H1 (cell line): ENCODE data around the gene HOXA13. TPM values are rescaled to one million over a fixed set of nuclear protein-coding genes. Genes with fewer than 3 reads are reported as not detected.

Experiments
- CTCF ChIA-PET: fragments of 300-600 bp; sonication (Branson Sonifier 250); formaldehyde crosslinking; loops from one replicate; lab custom pipeline; 2021; ENCODE audit not compliant: partially characterized antibody; lab: Charles Lee
- POLR2A ChIA-PET: fragments of 300-600 bp; sonication (Branson Sonifier 250); formaldehyde crosslinking; loops from one replicate; lab custom pipeline; 2021; ENCODE audit warnings: inconsistent platforms; ENCODE audit not compliant: partially characterized antibody; lab: Charles Lee
- DNase-seq, 2 experiments: peaks; one replicate each; pipeline versions ENCODE4 v3.0.0 to v3.0.0-alpha.2; 2010 to 2022; ENCODE audit warnings: low spot score in 2 of 2, low read depth in 1 of 2, mixed read lengths in 1 of 2
- FAIRE-seq: peaks from 2 replicates; lab custom pipeline; 2011; peaks lifted over from hg19 to GRCh38; lab: Jason Lieb, UNC
- H2AFZ ChIP-seq: 2 replicates; pipeline ENCODE4 v1.8.1; 2012; ENCODE audit warnings: low read length, inconsistent platforms
- H2AK5ac ChIP-seq: 2 replicates; pipeline ENCODE4 v1.6.1; 2013; ENCODE audit warnings: low read depth, low read length
- H2BK120ac ChIP-seq: replicated peaks from 2 replicates; pipeline ENCODE3; 2013; ENCODE audit warnings: low read depth, low read length, inconsistent platforms
- H2BK12ac ChIP-seq: 2 replicates; pipeline ENCODE4 v1.6.1; 2013; ENCODE audit warnings: low read depth, low read length
- H2BK15ac ChIP-seq: 2 replicates; pipeline ENCODE4 v1.6.1; 2013; ENCODE audit warnings: low read length
- H2BK20ac ChIP-seq: 2 replicates; pipeline ENCODE4 v1.6.1; 2013; ENCODE audit warnings: low read length
- H2BK5ac ChIP-seq: 2 replicates; pipeline ENCODE4 v1.6.1; 2013; ENCODE audit warnings: low read depth, low read length
- H3K14ac ChIP-seq: 2 replicates; pipeline ENCODE4 v1.6.1; 2013; ENCODE audit warnings: inconsistent platforms; ENCODE audit not compliant: insufficient read length
- H3K18ac ChIP-seq: 2 replicates; pipeline ENCODE4 v1.6.1; 2013; ENCODE audit warnings: low read length; ENCODE audit errors: extremely low read depth
- H3K23ac ChIP-seq: 2 replicates; pipeline ENCODE4 v1.6.1; 2013; ENCODE audit warnings: inconsistent platforms; ENCODE audit not compliant: insufficient read length
- H3K23me2 ChIP-seq: 2 replicates; pipeline ENCODE4 v1.6.1; 2013; ENCODE audit warnings: low read depth, low read length
- H3K27ac ChIP-seq: 2 replicates; pipeline ENCODE4 v1.6.1; 2011; ENCODE audit warnings: low read depth, low read length, inconsistent platforms
- H3K27me3 ChIP-seq, 4 experiments: replicated peaks in 1 of 4; 1 replicate in 1 of 4; 2 replicates in 3 of 4; pipeline versions ENCODE4 v1.6.1 to v1.8.1; 2011 to 2013; ENCODE audit warnings: low read length in 3 of 4, mild to moderate bottlenecking in 3 of 4, inconsistent platforms in 2 of 4, mixed read lengths in 2 of 4, moderate library complexity in 1 of 4; ENCODE audit not compliant: control insufficient read depth in 3 of 4, insufficient read depth in 3 of 4; ENCODE audit errors: extremely low read depth in 1 of 4
- H3K36me3 ChIP-seq, 4 experiments: 2 replicates each; pipeline versions ENCODE4 v1.6.1 to v1.8.1; 2011 to 2013; ENCODE audit warnings: mild to moderate bottlenecking in 4 of 4, low read length in 3 of 4, moderate library complexity in 2 of 4, control low read depth in 1 of 4, inconsistent platforms in 1 of 4; ENCODE audit not compliant: insufficient read depth in 4 of 4, control insufficient read depth in 2 of 4
- H3K4ac ChIP-seq: replicated peaks from 2 replicates; pipeline ENCODE3; 2013; ENCODE audit warnings: low read length, low read depth, mixed read lengths, inconsistent platforms; ENCODE audit not compliant: insufficient read length
- H3K4me1 ChIP-seq, 4 experiments: replicated peaks in 1 of 4; 1 replicate in 1 of 4; 2 replicates in 3 of 4; pipeline versions ENCODE4 v1.6.1 to v1.8.1; 2011 to 2013; ENCODE audit warnings: low read length in 3 of 4, inconsistent platforms in 2 of 4, mixed read lengths in 1 of 4; ENCODE audit not compliant: insufficient read depth in 4 of 4, control insufficient read depth in 3 of 4
- H3K4me2 ChIP-seq, 2 experiments: 2 replicates each; pipeline versions ENCODE4 v1.6.1 to v1.8.1; 2011 to 2013; ENCODE audit warnings: low read depth in 2 of 2, low read length in 2 of 2, control low read depth in 1 of 2, inconsistent platforms in 1 of 2, mild to moderate bottlenecking in 1 of 2; ENCODE audit not compliant: insufficient read depth in 1 of 2
- H3K4me3 ChIP-seq, 4 experiments: fragments of 200-600, 300-600 bp in 1 of 4; sonication (generic), shearing (Covaris generic), sonication (Bioruptor Twin) in 1 of 4; 2 replicates each; pipeline versions ENCODE4 v1.5.1 to v1.8.1; 2011 to 2016; ENCODE audit warnings: low read length in 4 of 4, low read depth in 3 of 4, control low read depth in 2 of 4, inconsistent platforms in 2 of 4, mild to moderate bottlenecking in 2 of 4, mixed read lengths in 1 of 4, moderate library complexity in 1 of 4; ENCODE audit not compliant: insufficient read depth in 2 of 4; ENCODE audit errors: extremely low read depth in 1 of 4
- H3K56ac ChIP-seq: replicated peaks from 2 replicates; pipeline ENCODE3; 2013; ENCODE audit warnings: low read depth, mild to moderate bottlenecking, mixed read lengths, low read length, inconsistent platforms; ENCODE audit not compliant: insufficient read length
- H3K79me1 ChIP-seq: 2 replicates; pipeline ENCODE4 v1.6.1; 2013; ENCODE audit warnings: low read depth, low read length, control low read depth
- H3K79me2 ChIP-seq, 2 experiments: 2 replicates each; pipeline versions ENCODE4 v1.6.1 to v1.8.1; 2012 to 2013; ENCODE audit warnings: low read length in 2 of 2, mild to moderate bottlenecking in 2 of 2, inconsistent platforms in 1 of 2; ENCODE audit not compliant: insufficient read depth in 2 of 2, control insufficient read depth in 1 of 2
- H3K9ac ChIP-seq, 4 experiments: replicated peaks in 1 of 4; 1 replicate in 1 of 4; 2 replicates in 3 of 4; pipeline versions ENCODE4 v1.6.1 to v1.8.1; 2011 to 2013; ENCODE audit warnings: low read depth in 3 of 4, low read length in 3 of 4, control low read depth in 2 of 4, mild to moderate bottlenecking in 2 of 4, moderate library complexity in 2 of 4, inconsistent platforms in 1 of 4; ENCODE audit errors: extremely low read depth in 1 of 4
- H3K9me3 ChIP-seq, 2 experiments: 2 replicates each; pipeline versions ENCODE4 v1.6.1 to v1.8.1; 2012 to 2013; ENCODE audit warnings: mild to moderate bottlenecking in 2 of 2, moderate library complexity in 2 of 2, control low read depth in 1 of 2, inconsistent platforms in 1 of 2, low read depth in 1 of 2, low read length in 1 of 2, mixed read lengths in 1 of 2; ENCODE audit not compliant: insufficient read depth in 2 of 2
- H4K20me1 ChIP-seq, 2 experiments: replicated peaks in 1 of 2; 2 replicates each; pipeline versions ENCODE3 to v1.8.1; 2011 to 2013; ENCODE audit warnings: inconsistent platforms in 2 of 2, low read length in 2 of 2, mild to moderate bottlenecking in 1 of 2; ENCODE audit not compliant: insufficient read depth in 2 of 2, control insufficient read depth in 1 of 2
- H4K5ac ChIP-seq: 2 replicates; pipeline ENCODE4 v1.6.1; 2013; ENCODE audit warnings: low read length, low read depth, mixed read lengths, inconsistent platforms; ENCODE audit not compliant: insufficient read length
- H4K8ac ChIP-seq: 2 replicates; pipeline ENCODE4 v1.8.0; 2013; ENCODE audit warnings: mild to moderate bottlenecking, moderate library complexity, low read length, inconsistent platforms; ENCODE audit not compliant: insufficient read depth; ENCODE audit errors: extremely low read depth
- H4K91ac ChIP-seq: replicated peaks from 2 replicates; pipeline ENCODE3; 2013; ENCODE audit warnings: low read length, mixed read lengths, inconsistent platforms; ENCODE audit not compliant: insufficient read length
- NRF1 ChIP-seq: IDR thresholded peaks from 2 replicates; pipeline ENCODE4 v1.6.1; 2011; ENCODE audit warnings: mild to moderate bottlenecking, low read depth, low read length, improper control_type of control experiment
- RNF2 ChIP-seq: fragments of 200-900, 300-1000 bp; sonication (generic); IDR thresholded peaks from 2 replicates; pipeline ENCODE4 v1.7.1; 2016; ENCODE audit warnings: borderline replicate concordance, low read depth, mild to moderate bottlenecking, antibody characterized with exemption, low read length; ENCODE audit not compliant: poor library complexity, severe bottlenecking; ENCODE audit errors: missing control alignments
- SAP30 ChIP-seq: fragments of 300-600 bp; sonication (generic); IDR thresholded peaks from 2 replicates; pipeline ENCODE4 v1.7.1; 2012; ENCODE audit warnings: low read length, moderate library complexity, mild to moderate bottlenecking, inconsistent platforms; ENCODE audit not compliant: insufficient read depth, insufficient replicate concordance
- SRF ChIP-seq: IDR thresholded peaks from 2 replicates; pipeline ENCODE4 v1.6.1; 2011; ENCODE audit warnings: mild to moderate bottlenecking, low read depth, low read length, moderate library complexity
- WGBS, 2 experiments: shearing (Covaris generic) in 1 of 2; methylation state at CpG; one replicate each; pipeline versions ENCODE4 v1.1.6 to v1.1.7; 2013 to 2015; ENCODE audit warnings: low lambda C conversion rate in 2 of 2, mixed read lengths in 2 of 2, inconsistent platforms in 1 of 2, low coverage in 1 of 2, missing lambda C conversion rate in 1 of 2; ENCODE audit not compliant: insufficient replicate concordance in 2 of 2, insufficient coverage in 1 of 2, insufficient read length in 1 of 2; ENCODE audit errors: extremely low coverage in 1 of 2, missing lambda C conversion rate in 1 of 2; 5-methylcytosine and 5-hydroxymethylcytosine counted together
- polyA plus RNA-seq, 7 experiments: library from polyadenylated mRNA; depleted of rRNA in 3 of 7; stranded (reverse) in 5 of 7; unstranded in 2 of 7; fragments of >200 nt in 5 of 7; fragments of 200-250 nt in 2 of 7; gene quantifications; 1 replicate in 5 of 7; 2 replicates in 1 of 7; 4 replicates in 1 of 7; pipeline versions ENCODE4 v1.2.1 to v1.2.3, GENCODE V29; 2011 to 2013; ENCODE audit warnings: missing spikeins in 2 of 7, mixed read lengths in 2 of 7
- total RNA-seq: library from RNA; stranded (reverse); fragmentation: NEBNext Ultra II Directional; extraction: Animal tissue kit (Norgen Biotek cat#: 25700); gene quantifications from 2 replicates; pipeline ENCODE4 v1.2.1, GENCODE V29; 2021

The HOXA13 gene
- total and polyA plus RNA-seq, 2 of the 8 experiments (the other 6 are each of a cell fraction or from before 2014, with no cell fraction given): not detected

GRCh38 chr7:27203964-27204594 is 4.2 kb upstream of the HOXA13 start:
- H3K9me3 ChIP-seq: no peaks in the 10 kb centered on the region; a peak in 1 of 4 replicates
- FAIRE-seq: no peak

More at GRCh38 chr7:27203964-27204594, 4.2 kb upstream of the HOXA13 start:
- H3K79me2 ChIP-seq: no peaks in the 10 kb centered on the region
- peaks cover 30 to 48% of the 10 kb centered on the region in 2 experiments for H4K20me1 ChIP-seq
- CTCF ChIA-PET: interaction anchor here (0.6 to 2.1 kb wide), 8 partner anchors 8 to 571 kb away, joined by 3 to 7 read pairs (median 4); no protein-coding TSS in a partner anchor
- peak; percentile 5 for TF ChIP-seq RNF2
- no peak for TF ChIP-seq SAP30
- TF ChIP-seq NRF1: no peak
- no peak for TF ChIP-seq SRF
- TF ChIP-seq, all 59 proteins: peak for 1
- H3K14ac ChIP-seq: no peak overlapping the region
- no peak overlapping the region for H2AFZ ChIP-seq
- H2BK120ac ChIP-seq: no peak overlapping the region
- no peak overlapping the region for H2AK5ac ChIP-seq
- H2BK20ac ChIP-seq: no peak overlapping the region
- WGBS, 2 experiments: 40% methylated on average over 3 of the region's 4 CpGs; no CpG with 5 or more reads in 1 of the 2 experiments
- POLR2A ChIA-PET: interaction anchor here (1.2 kb wide), 1 partner anchor 35 kb away, joined by 3 read pairs; no protein-coding TSS in a partner anchor
- peaks cover 97 to 100% (median 100%) of the 10 kb centered on the region in 4 experiments for H3K27me3 ChIP-seq
- no peak overlapping the region for H3K4ac ChIP-seq
- H3K36me3 ChIP-seq: peaks cover 0 to 16% (median 0%) of the 10 kb centered on the region in 4 experiments; a peak in 1 of 8 replicates
- no peak overlapping the region for H4K8ac ChIP-seq
- no peaks in the 10 kb centered on the region; the same call in 1 of the 2 replicates for H3K23me2 ChIP-seq
- no peak overlapping the region for H2BK15ac ChIP-seq
- no peak overlapping the region for H2BK12ac ChIP-seq
- peaks cover 0 to 5% (median 3%) of the 10 kb centered on the region in 4 experiments; a peak in 5 of 7 replicates for H3K4me1 ChIP-seq
- H3K18ac ChIP-seq: no peak overlapping the region
- peak in 1 of 2 experiments; percentile 42 for DNase-seq
- no peak overlapping the region for H3K23ac ChIP-seq
- H3K4me2 ChIP-seq: no peak overlapping the region
- H3K9ac ChIP-seq: no peak overlapping the region
- H4K5ac ChIP-seq: no peak overlapping the region
- H3K4me3 ChIP-seq: no peak overlapping the region
- H3K79me1 ChIP-seq: no peaks in the 10 kb centered on the region; the same call in 1 of the 2 replicates
- no peak overlapping the region for H2BK5ac ChIP-seq
- no peak overlapping the region for H4K91ac ChIP-seq
- no peak overlapping the region for H3K56ac ChIP-seq
- no peak overlapping the region for H3K27ac ChIP-seq
